HFF-Myc (cell line): ENCODE results near the gene TMEM94.
A peak's percentile ranks its signal among the peaks of the same experiment; 100 is the strongest.

Source experiments
- DNase-seq: peaks from one replicate; pipeline ENCODE4 v3.0.0-alpha.2; 2011; ENCODE audit warnings: low read depth; ENCODE audit errors: extremely low read depth
- H3K4me3 ChIP-seq: replicated peaks from 2 replicates; pipeline ENCODE4 v1.5.1; 2011; ENCODE audit warnings: low read depth, mild to moderate bottlenecking, control low read depth, low read length
- TF ChIP-seq, protein P1 (sequence below): IDR thresholded peaks from 2 replicates; pipeline ENCODE4 v1.5.1; 2012; ENCODE audit warnings: mild to moderate bottlenecking, low read depth, low read length, control low read depth; ENCODE audit errors: missing control alignments

TMEM94 gene

GRCh38 chr17:75524269-75524969 lies 68.0 kb downstream of the TMEM94 start:
- TF ChIP-seq, protein P1, sequence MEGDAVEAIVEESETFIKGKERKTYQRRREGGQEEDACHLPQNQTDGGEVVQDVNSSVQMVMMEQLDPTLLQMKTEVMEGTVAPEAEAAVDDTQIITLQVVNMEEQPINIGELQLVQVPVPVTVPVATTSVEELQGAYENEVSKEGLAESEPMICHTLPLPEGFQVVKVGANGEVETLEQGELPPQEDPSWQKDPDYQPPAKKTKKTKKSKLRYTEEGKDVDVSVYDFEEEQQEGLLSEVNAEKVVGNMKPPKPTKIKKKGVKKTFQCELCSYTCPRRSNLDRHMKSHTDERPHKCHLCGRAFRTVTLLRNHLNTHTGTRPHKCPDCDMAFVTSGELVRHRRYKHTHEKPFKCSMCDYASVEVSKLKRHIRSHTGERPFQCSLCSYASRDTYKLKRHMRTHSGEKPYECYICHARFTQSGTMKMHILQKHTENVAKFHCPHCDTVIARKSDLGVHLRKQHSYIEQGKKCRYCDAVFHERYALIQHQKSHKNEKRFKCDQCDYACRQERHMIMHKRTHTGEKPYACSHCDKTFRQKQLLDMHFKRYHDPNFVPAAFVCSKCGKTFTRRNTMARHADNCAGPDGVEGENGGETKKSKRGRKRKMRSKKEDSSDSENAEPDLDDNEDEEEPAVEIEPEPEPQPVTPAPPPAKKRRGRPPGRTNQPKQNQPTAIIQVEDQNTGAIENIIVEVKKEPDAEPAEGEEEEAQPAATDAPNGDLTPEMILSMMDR, result no peak
- DNase-seq, result no peak
- H3K4me3 ChIP-seq, result peak overlapping the region; percentile 44; the same call in 1 of the 2 replicates

DNA sequence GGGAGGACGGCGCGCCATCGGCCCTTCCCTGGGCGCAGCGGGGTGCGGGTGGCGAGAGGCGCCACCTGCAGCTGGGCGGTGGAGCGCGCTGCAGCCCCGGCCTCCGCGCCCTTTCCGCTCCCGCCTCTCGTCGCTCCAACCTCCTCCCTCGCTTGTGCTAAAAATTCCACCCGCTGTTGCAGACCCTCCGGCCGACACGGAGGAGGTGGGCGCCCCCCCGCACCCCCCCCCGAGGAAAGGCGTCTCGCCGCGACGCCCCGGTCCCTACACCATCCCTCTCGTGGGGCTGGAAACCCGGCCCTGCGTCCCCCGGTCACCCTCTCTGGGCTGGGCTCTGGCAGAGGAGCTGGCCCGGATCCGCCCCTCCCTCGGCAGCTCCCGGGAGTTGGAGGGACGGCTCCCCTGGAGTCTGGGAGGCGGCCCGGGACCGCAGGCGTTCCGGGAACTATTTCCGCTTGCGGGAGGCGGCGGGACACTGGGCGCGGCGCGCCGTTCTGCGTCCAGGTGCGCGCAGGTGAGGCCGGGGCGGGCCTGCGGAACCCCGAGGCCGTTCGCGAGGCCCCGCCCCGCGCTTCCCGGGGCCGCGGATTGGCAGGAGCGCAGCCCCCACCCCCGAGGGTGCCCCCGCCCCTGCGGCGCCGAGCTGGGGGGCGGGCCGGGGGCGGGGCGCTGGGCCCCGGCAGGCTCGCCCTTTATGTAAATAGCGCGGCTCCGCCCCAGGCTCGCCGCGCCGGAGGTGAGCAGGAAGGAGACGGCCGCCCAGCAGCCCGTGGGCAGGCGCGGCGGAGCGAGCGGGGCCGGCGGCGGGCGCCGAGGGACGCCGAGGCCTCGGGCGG lies 68.8 kb downstream of the TMEM94 start, which contains the start of gene LLGL2:
LLGL2 (plus strand) TSS at position 728 of the 836 bp plus-strand sequence. CDS start 17,730 bp downstream, outside the sequence.
- TF ChIP-seq, protein P1, result peak; percentile 23
- peak within 1 kb of the TSS; percentile 44 for H3K4me3 ChIP-seq
- DNase-seq, result no peak

- TF ChIP-seq, protein P1, result no peak
- peak overlapping the region; percentile 28; the same call in 1 of the 2 replicates for H3K4me3 ChIP-seq
Measured at GRCh38 chr17:75525806-75526554, 69.5 kb downstream of the TMEM94 start.

GRCh38 chr17:75526555-75527270 lies 70.3 kb downstream of the TMEM94 start:
- DNase-seq, result no peak
- H3K4me3 ChIP-seq, result no peak overlapping the region
- TF ChIP-seq, protein P1, result no peak

More at GRCh38 chr17:75525806-75526554, 69.5 kb downstream of the TMEM94 start:
- DNase-seq, result no peak

DNA sequence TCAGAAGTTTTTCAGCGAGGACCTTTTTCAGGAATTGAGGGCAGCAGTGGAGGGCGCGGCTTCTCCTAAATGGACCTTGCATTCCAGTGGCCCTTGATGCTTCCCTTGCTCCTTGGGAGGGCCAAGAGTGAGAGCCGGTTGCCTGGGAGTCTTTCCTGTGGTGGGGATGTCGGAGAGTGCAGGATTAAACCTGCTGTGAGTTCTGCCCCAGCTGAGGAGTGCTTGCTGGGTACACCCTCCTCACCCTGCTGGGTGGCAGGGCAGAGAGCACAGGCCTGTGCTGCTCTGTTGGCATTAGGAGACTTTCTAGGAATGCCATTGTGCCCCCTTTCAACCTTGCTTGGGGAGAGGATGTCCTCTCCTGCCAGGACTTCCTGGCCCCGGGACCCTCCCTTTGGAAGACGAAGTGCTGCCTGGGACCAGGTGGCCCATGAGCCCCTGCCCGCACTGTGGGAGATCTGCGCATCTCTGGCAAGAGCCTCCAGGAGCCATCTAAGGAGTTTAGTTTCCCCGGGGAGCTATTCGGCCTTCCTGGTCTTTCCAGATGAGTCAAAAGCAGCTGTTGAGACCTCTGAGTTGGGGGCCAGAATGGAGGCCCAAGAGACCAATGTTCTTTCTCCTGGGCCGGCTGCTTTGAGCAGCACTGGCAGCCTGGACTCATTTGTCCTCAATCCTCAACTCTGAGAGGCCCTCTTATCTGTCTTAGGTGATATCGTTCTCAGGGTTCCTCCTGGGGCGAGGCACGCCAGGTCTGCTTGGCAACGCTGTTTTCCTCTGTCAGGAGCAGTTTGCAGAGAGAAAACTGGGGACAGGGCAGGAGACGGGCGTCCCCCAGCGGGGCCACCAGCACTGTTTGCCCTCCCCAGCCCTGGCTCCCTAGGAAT lies 74.6 kb downstream of the TMEM94 start:
- no peak overlapping the region for H3K4me3 ChIP-seq
- TF ChIP-seq, protein P1, result no peak
- DNase-seq, result no peak
